Islet precursor cell (in vitro differentiated cells): ENCODE results near the gene IRAK4.

Source experiments
- DNase-seq: peaks from one replicate; pipeline ENCODE4 v3.0.0-alpha.2; 2018

The IRAK4 gene

DNA sequence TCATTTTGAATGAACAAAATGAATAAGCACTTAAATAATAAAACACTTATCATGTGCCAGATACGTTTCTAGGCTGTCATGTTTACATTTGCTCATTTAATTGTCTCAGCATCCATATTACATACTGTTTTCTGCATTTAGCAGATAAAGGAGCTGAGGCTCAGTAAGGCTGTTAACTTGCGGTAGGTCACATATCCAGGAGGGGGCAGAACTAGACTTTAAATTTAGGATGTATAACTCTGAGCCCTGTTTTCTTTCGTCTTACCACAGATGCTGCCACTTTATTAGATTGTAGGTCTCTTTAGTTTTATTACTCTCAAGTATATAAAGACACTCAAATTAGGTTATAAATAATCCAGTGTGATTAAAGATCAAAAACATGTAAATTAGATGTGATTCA, 17.7 kb downstream of the IRAK4 start:
- DNase-seq = no peak

- no peak for DNase-seq
Observed at GRCh38 chr12:43786899-43787693, 28.3 kb downstream of the IRAK4 start.

GRCh38 chr12:43789941-43790340, 31.2 kb downstream of the IRAK4 start:
- DNase-seq = no peak

DNA sequence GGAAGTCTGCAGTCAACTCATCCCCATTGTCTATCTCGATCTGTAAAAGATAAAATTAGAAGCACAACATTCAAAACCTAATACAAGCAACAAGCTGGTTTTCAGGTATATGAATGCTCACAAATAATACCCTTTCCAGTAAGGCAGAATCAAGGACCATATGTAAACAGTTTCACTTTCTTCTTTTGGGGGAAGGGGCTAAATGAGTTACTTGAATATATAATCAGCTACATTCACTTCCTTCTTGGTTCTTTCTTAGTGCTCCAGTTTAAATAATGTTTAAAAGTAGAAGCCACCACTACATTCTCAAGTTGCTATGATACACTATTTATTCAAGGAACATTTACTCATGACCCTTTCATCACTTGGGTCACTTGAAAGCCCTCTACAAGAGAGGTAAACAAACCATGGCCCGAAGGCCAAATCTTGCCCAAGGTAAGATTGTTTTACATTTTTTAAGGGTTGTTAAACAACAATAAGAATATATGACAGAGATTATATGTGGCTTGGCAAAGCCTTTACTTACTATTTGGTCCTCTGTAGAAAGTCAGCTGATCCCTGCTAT, 37.0 kb downstream of the IRAK4 start:
- DNase-seq = no peak

- no peak for DNase-seq
Observed at GRCh38 chr12:43797561-43798217, 38.9 kb downstream of the IRAK4 start.

DNA sequence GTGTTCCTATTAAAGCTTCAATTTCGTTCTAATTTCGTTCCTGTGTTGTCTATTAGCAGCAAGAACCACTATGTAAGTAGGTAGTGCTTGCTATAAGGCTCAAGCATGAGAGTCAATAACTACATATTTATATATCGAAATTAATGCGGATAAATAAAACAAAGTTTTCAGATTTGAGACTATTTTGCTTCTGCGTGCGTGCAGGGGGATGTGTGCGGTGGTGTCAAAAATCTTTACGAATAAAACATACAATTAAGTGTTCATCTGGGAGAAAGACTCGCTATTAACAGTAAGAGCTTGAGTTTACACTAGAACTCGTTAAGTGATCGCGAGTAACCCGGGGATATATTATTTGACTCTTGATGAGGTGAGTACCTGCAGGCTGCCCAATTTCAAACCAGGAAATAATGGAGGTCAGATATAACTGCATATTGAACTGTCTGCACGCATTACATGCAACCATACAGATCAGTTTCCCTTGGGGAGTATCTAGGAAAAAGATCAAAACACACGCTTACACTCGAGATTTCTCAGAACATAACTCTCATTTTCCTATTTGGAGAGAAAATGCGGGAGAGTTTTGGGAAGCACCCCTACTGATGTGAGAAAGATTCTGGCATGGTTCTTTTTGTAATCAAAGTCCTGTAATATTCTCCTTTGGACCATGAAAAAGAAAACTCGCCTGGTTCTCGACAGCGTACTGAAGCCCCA, 46.6 kb downstream of the IRAK4 start:
- no peak for DNase-seq

GRCh38 chr12:43805860-43806736, 47.3 kb downstream of the IRAK4 start, which contains the start of gene TWF1:
Gene TWF1 (minus strand): TSS chr12:43806317. CDS start chr12:43806245, 72 bp downstream.
- peak; percentile 96 for DNase-seq

DNA sequence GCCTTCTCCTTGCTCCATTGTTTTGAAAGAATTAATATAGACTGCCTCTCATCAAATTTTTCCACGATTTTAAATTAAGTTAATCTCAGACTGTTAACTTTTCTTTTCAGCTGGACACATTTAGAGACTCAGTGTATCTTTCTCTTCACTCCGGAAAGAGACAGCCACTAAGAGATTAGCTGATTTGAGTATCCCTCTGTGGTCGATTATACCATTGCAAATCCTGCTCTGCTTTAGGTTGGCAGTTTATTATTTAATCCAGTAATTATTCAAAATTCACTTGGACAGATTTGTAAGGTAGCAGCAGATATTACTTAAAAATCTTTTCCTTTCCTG, 48.0 kb downstream of the IRAK4 start:
- DNase-seq = no peak

DNA sequence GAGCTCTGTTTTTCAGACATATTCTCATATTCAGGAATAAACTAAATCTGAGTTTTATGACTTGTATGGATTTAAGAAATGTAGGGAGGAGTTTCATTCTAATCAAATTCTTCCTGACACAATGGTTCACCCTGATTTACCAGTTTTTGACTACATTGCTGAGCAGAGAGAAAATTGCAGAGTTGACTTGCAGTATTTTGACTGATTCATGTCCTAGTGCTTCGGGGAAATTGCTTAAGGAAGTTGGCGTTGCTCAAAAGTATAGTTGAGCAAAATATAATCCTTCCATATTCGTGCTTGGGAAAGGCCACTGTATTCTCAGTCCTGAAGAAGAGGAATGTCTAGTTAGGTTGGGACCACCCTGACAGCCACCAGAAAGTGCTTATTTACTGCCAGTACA, 48.6 kb downstream of the IRAK4 start:
- no peak for DNase-seq

DNA sequence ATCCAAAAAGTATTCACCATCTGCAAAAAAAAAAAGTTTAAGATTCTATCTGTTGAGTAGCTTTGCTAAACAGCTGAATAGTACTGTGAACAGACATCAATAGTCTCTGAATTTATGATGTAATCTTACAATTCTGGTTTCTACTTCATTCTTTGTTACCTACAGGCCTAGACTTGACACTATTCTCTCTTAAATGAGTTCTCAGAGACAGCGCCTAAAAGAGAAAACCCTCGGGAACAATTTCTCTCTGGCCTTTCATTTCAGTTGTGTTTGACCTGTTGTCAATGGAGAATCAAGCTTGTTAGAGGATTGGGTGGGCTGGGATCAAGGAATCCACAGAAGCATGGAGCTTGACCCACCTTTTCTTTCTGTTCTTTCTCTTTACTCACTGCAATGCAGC, 53.3 kb downstream of the IRAK4 start:
- no peak for DNase-seq

DNA sequence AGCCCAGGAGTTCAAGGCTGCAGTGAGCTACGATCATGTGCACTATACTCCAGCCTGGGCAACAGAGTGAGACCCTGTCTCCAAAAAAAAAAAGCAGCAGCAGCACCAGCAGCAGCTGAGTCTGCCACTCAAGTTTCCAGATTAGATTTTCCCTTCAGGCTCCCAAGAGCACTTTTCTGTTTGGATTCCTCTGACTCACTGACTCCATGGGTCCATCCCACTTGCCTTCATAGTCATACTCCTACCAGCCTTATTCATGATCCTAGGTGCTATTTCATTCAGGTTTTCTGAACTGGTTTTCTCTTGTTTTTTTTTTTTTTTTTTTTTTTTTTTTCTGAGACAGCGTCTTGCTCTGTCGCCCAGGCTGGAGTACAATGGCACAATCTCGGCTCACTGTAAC, 54.2 kb downstream of the IRAK4 start:
- no peak for DNase-seq

DNA sequence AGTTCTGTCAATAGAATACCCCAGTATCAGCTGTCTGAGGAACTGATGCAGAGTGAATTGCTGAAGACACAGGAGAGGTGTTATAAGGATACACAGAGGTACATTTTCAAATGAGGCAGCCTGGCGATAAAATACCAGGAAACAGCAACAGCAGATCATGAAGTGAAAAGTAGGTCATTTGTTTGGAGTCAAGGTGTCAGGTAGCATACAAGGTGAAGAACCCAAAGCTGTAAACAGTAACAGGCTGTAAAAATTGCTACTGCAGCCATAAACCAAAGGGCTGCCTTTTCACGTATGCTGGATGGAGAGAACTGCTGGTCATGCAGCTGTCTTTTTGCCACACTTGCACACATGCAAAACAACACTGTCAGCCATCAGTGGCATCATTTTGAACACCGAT, 56.7 kb downstream of the IRAK4 start:
- no peak for DNase-seq

GRCh38 chr12:43816168-43816567, 57.4 kb downstream of the IRAK4 start:
- no peak for DNase-seq

DNA sequence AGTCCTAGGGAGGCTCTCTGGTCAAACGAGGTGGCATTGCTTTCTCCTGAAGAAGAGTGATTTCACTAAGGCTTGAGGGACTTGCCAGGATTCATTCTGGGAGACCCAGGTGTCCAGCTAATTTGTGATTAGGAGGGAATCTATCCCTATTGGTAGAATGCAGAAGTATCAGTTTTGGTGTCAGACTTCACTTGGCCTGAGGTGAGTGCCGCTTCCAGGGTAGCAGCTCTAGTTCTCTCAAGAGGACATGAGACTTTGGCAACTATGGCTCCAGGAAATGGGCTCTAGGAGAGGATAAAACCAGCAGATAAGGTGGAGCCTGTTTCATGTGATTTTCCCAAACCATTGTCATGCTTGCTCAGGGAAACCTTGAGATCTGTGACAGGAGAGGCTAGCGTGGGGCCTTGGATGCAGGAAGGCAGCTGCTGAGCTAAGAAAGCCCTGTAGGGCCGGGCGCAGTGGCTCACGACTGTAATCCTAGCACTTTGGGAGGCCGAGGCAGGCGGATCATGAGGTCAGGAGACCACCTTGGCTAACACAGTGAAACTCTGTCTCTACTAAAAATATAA, 65.5 kb downstream of the IRAK4 start:
- no peak for DNase-seq

DNA sequence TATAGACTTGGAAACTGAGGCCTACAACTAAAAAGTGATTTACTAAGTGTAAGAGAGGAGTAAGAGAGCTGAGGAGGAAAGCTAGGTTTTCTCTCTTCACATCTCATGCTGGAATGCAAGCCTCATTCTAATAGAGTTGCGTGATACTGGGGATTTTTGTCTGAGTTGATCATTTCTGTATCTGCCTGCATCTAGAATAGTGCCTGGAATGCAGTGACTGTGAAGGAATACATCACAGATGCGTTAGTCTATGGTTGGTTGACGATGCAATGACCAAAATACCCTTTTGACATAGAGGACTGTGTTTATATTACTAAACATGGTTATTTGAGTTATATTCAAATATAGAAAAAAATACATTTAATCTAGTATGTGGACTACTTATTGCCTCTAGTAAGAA, 67.9 kb downstream of the IRAK4 start:
- DNase-seq = no peak

DNA sequence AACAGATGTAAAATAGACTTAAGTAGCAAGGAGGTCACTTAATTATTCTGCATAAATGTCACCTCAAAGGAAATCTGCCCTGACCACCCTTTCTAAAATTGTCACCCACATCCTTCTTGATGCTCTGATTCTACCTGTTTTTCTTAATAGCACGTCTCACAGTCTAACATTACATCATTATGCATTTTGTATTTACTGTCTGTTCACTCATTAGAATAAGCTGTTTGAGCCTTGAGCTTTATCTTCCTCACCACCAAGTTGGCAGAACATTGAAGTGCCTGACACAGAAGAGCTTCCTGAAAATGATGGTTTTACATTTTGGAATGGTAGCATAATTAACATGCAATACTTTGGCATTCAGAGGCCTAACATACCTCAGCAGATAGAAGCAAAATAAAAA, 68.3 kb downstream of the IRAK4 start:
- DNase-seq = no peak

DNA sequence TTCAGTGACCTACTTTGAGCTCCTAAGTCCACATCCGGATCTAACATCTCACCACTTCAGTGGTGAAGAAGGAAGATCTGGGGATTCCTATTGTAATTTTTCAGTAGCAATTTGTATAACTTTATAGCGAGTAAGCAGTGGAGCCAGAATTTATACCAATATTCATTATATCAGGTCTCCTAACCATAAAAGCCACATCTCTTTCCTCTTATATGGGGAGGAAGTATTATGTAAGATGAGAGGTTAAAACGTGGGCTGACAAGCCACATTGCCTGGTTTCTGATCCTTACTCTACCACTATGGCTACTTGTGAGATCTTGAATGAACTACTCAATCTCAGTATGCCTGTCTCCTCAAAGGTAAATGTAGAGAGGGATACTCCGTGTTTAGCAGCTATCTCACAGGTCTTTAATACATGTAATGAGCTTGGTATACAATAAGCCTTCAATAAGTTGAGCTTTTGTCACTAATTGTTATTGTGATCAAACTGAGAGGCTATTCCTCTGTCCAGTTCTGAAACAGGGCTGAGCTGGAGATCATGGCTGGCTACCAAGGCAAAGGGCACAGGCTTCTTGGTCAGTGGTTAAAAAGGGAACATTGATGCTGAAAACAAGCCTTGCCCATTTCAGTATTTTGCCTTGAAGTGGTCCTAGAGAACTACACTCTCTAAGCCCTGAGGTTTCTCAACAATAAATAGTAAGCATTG, 73.9 kb downstream of the IRAK4 start:
- DNase-seq = no peak

GRCh38 chr12:43835264-43835655, 76.5 kb downstream of the IRAK4 start:
- DNase-seq = no peak

- DNase-seq = peak; percentile 85
Observed at GRCh38 chr12:43835656-43836474, 77.1 kb downstream of the IRAK4 start, which contains the start of gene TMEM117. Gene TMEM117 (plus strand): TSS chr12:43836081.

- no peak for DNase-seq
Observed at GRCh38 chr12:43836475-43836989, 77.8 kb downstream of the IRAK4 start.
